Liver (tissue), 9 donors: Measurements from ENCODE around the gene ATAT1. TPM values are rescaled to one million over a fixed set of nuclear protein-coding genes. Genes with fewer than 3 reads are reported as not detected.

Experiments
- DNase-seq: peaks from one replicate; pipeline ENCODE4 v3.0.0-alpha.2; 2017; ENCODE audit warnings: low spot score
- H3K27ac ChIP-seq, 2 donors: one replicate each; pipeline ENCODE4 v1.7.0; 2013; ENCODE audit warnings: inconsistent platforms in 2 of 2, low read length in 2 of 2, control low read depth in 1 of 2, low read depth in 1 of 2, mild to moderate bottlenecking in 1 of 2
- H3K27me3 ChIP-seq, 4 donors: one replicate each; pipeline versions ENCODE4 v1.6.1 to v1.7.0; 2013; ENCODE audit warnings: low read length in 3 of 4, inconsistent platforms in 1 of 4, mild to moderate bottlenecking in 1 of 4, moderate library complexity in 1 of 4; ENCODE audit not compliant: control insufficient read depth in 4 of 4, insufficient read depth in 4 of 4
- H3K36me3 ChIP-seq, 4 donors: one replicate each; pipeline versions ENCODE4 v1.6.1 to v1.7.0; 2013; ENCODE audit warnings: low read length in 3 of 4, mild to moderate bottlenecking in 3 of 4, low read depth in 1 of 4, moderate library complexity in 1 of 4; ENCODE audit not compliant: control insufficient read depth in 4 of 4, insufficient read depth in 3 of 4
- H3K4me1 ChIP-seq, 4 donors: one replicate each; pipeline versions ENCODE4 v1.6.1 to v1.7.0; 2013; ENCODE audit warnings: low read length in 3 of 4, mild to moderate bottlenecking in 3 of 4, moderate library complexity in 1 of 4; ENCODE audit not compliant: control insufficient read depth in 4 of 4, insufficient read depth in 4 of 4
- H3K4me3 ChIP-seq, 3 donors: one replicate each; pipeline versions ENCODE4 v1.6.1 to v1.7.0; 2013; ENCODE audit warnings: low read length in 3 of 3, control low read depth in 1 of 3, low read depth in 1 of 3, mild to moderate bottlenecking in 1 of 3
- H3K9ac ChIP-seq, 2 donors: one replicate each; pipeline ENCODE4 v1.7.0; 2013; ENCODE audit warnings: low read length in 2 of 2, mild to moderate bottlenecking in 2 of 2, moderate library complexity in 2 of 2, control low read depth in 1 of 2, low read depth in 1 of 2
- H3K9me3 ChIP-seq, 4 donors: one replicate each; pipeline versions ENCODE4 v1.6.1 to v1.7.0; 2013; ENCODE audit warnings: low read length in 3 of 4; ENCODE audit not compliant: control insufficient read depth in 4 of 4
- EGR1 ChIP-seq, 2 donors: IDR thresholded peaks; 2 replicates each; pipeline ENCODE4 v1.6.1; 2016 to 2018; ENCODE audit warnings: antibody characterized with exemption in 2 of 2, low read depth in 2 of 2
- FOXA1 ChIP-seq: IDR thresholded peaks from 2 replicates; pipeline ENCODE4 v1.6.1; 2016; ENCODE audit warnings: antibody characterized with exemption
- FOXA2 ChIP-seq: IDR thresholded peaks from 2 replicates; pipeline ENCODE4 v1.6.1; 2016; ENCODE audit warnings: antibody characterized with exemption
- GABPA ChIP-seq, 2 donors: IDR thresholded peaks in 1 of 2; conservative IDR thresholded peaks in 1 of 2; 2 replicates each; pipeline ENCODE4 v1.6.1; 2016; ENCODE audit warnings: antibody characterized with exemption in 2 of 2, mild to moderate bottlenecking in 1 of 2, moderate library complexity in 1 of 2
- HNF4A ChIP-seq, 2 donors: conservative IDR thresholded peaks; 2 replicates each; pipeline ENCODE4 v1.6.1; 2016; ENCODE audit warnings: antibody characterized with exemption in 2 of 2, mild to moderate bottlenecking in 2 of 2
- HNF4G ChIP-seq: IDR thresholded peaks from 2 replicates; pipeline ENCODE4 v1.6.1; 2016; ENCODE audit warnings: antibody characterized with exemption
- JUND ChIP-seq, 2 donors: IDR thresholded peaks; 2 replicates each; pipeline ENCODE4 v1.6.1; 2016; ENCODE audit warnings: antibody characterized with exemption in 2 of 2
- NR2F2 ChIP-seq: IDR thresholded peaks from 2 replicates; pipeline ENCODE4 v1.6.1; 2016; ENCODE audit warnings: antibody characterized with exemption
- RAD21 ChIP-seq, 2 donors: IDR thresholded peaks; 2 replicates each; pipeline ENCODE4 v1.6.1; 2016; ENCODE audit warnings: antibody characterized with exemption in 2 of 2, mild to moderate bottlenecking in 2 of 2
- RXRA ChIP-seq, 2 donors: IDR thresholded peaks; 2 replicates each; pipeline ENCODE4 v1.6.1; 2017 to 2018; ENCODE audit warnings: antibody characterized with exemption in 2 of 2, mild to moderate bottlenecking in 1 of 2
- SP1 ChIP-seq: IDR thresholded peaks from 2 replicates; pipeline ENCODE4 v1.6.1; 2018; ENCODE audit warnings: antibody characterized with exemption, mild to moderate bottlenecking
- TAF1 ChIP-seq: conservative IDR thresholded peaks from 2 replicates; pipeline ENCODE4 v1.6.1; 2016; ENCODE audit warnings: antibody characterized with exemption, mild to moderate bottlenecking
- YY1 ChIP-seq: IDR thresholded peaks from 2 replicates; pipeline ENCODE4 v1.6.1; 2016; ENCODE audit warnings: antibody characterized with exemption, mild to moderate bottlenecking
- WGBS: extraction: QIAGEN DNeasy Blood & Tissue Kit; methylation state at CpG from one replicate; pipeline ENCODE4 v1.1.7; 2013; 5-methylcytosine and 5-hydroxymethylcytosine counted together
- polyA plus RNA-seq, 2 donors: library from polyadenylated mRNA; stranded (reverse) in 1 of 2; unstranded in 1 of 2; fragments of 200-250 nt in 1 of 2; fragments of >200 nt in 1 of 2; fragmentation: Nextera tagmentation in 1 of 2; extraction: Ambion mirVana in 1 of 2; gene quantifications; one replicate each; pipeline versions ENCODE4 v1.2.1 to v1.2.3, GENCODE V29; 2013 to 2015
- total RNA-seq, 2 donors: library from RNA; depleted of rRNA; stranded (reverse); fragments of >200 nt; gene quantifications; one replicate each; pipeline ENCODE4 v1.2.3, GENCODE V29; 2014
- TF ChIP-seq, protein P1 (sequence below): IDR thresholded peaks from 2 replicates; pipeline ENCODE4 v1.6.1; 2016; ENCODE audit warnings: antibody characterized with exemption
- TF ChIP-seq, protein P2 (sequence below): IDR thresholded peaks from 2 replicates; pipeline ENCODE4 v1.6.1; 2016; ENCODE audit warnings: antibody characterized with exemption
- TF ChIP-seq, protein P3 (sequence below): fragments of 150-350 bp; IDR thresholded peaks from 2 replicates; pipeline ENCODE4 v1.5.1; 2017; ENCODE audit warnings: improper control_type of control experiment, low read depth, low read length; ENCODE audit not compliant: missing input control
- TF ChIP-seq, protein P4 (sequence below): IDR thresholded peaks from 2 replicates; pipeline ENCODE4 v1.6.1; 2016; ENCODE audit warnings: antibody characterized with exemption, mild to moderate bottlenecking
- TF ChIP-seq, protein P5 (sequence below): IDR thresholded peaks from 2 replicates; pipeline ENCODE4 v1.6.1; 2016; ENCODE audit warnings: antibody characterized with exemption
- donor health status: healthy.
- donor health status: healthy.
- donor health status: healthy.
- donor health status: healthy.
- donor health status: healthy.

The ATAT1 gene
- total and polyA plus RNA-seq, 4 donors: 2.1 to 5.4 (median 3.0) TPM

DNA sequence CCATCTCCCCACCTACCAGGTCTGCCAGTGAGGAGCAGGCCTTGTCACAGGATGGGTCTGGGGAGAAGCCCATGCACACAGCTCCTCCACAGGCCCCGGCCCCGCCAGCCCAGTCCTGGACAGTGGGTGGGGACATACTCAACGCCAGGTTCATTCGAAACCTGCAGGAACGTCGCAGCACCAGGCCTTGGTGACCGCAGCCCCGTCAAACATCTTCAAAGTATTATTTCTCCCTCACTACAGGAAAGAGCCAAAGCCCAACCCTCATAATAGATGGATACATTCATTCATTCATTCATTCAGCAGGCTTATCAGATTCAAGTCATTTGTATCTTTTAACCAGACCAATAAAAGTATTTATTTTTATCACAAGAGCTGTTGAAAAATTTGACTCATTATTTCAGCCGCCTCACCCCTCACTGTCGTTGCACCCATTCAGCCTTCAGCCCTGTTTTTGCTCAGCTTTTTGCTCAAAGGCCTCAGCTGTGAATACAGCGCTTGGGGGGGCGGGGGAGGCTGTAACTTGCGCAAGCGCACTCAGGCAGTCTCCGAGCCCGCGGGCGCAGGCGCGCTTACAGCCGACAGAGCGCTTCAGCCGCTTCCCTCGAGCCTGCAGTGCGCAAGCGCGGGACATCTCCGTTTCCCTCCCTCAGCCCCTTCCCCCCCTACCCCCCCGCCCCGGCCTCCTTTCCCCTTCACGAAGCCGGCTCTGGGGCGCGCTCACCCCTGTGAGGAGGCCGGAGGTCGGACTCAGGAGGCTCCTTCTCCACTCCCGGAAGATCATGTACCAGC, 20.0 kb downstream of the ATAT1 start, which contains the start of gene C6orf136:
Gene C6orf136 (plus strand): TSS at position 684 of the 792 bp plus-strand sequence. CDS start 99 bp downstream, at position 783.
- 10% methylated on average over 37 of the region's 37 CpGs for WGBS
- peak within 1 kb of the TSS; percentile 80 to 85 for H3K9ac ChIP-seq
- no peaks in the 10 kb centered on the region for H3K27me3 ChIP-seq
- peak within 1 kb of the TSS; percentile 89 to 98 (median 92) for H3K4me3 ChIP-seq
- H3K27ac ChIP-seq: peak within 1 kb of the TSS; percentile 89 to 93
- TF ChIP-seq JUND (IDR thresholded peaks at IDR 0.05) (no peak), YY1 (no peak), GABPA (IDR thresholded peaks at IDR 0.05 in 1 of 2, conservative IDR thresholded peaks at IDR 0.05 in 1 of 2) (no peak), EGR1 (IDR thresholded peaks at IDR 0.05; ENCODE audit: low read depth in 2 of 2) (no peak), SP1 (no peak), FOXA2 (no peak), RXRA (IDR thresholded peaks at IDR 0.05) (no peak), TAF1 (no peak), HNF4G (no peak), FOXA1 (no peak), RAD21 (IDR thresholded peaks at IDR 0.05) (no peak), HNF4A (conservative IDR thresholded peaks at IDR 0.05) (no peak), NR2F2 (no peak)
- TF ChIP-seq, protein P1, sequence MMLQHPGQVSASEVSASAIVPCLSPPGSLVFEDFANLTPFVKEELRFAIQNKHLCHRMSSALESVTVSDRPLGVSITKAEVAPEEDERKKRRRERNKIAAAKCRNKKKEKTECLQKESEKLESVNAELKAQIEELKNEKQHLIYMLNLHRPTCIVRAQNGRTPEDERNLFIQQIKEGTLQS: no peak
- TF ChIP-seq, protein P2, sequence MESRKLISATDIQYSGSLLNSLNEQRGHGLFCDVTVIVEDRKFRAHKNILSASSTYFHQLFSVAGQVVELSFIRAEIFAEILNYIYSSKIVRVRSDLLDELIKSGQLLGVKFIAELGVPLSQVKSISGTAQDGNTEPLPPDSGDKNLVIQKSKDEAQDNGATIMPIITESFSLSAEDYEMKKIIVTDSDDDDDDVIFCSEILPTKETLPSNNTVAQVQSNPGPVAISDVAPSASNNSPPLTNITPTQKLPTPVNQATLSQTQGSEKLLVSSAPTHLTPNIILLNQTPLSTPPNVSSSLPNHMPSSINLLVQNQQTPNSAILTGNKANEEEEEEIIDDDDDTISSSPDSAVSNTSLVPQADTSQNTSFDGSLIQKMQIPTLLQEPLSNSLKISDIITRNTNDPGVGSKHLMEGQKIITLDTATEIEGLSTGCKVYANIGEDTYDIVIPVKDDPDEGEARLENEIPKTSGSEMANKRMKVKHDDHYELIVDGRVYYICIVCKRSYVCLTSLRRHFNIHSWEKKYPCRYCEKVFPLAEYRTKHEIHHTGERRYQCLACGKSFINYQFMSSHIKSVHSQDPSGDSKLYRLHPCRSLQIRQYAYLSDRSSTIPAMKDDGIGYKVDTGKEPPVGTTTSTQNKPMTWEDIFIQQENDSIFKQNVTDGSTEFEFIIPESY: no peak
- TF ChIP-seq, protein P3, sequence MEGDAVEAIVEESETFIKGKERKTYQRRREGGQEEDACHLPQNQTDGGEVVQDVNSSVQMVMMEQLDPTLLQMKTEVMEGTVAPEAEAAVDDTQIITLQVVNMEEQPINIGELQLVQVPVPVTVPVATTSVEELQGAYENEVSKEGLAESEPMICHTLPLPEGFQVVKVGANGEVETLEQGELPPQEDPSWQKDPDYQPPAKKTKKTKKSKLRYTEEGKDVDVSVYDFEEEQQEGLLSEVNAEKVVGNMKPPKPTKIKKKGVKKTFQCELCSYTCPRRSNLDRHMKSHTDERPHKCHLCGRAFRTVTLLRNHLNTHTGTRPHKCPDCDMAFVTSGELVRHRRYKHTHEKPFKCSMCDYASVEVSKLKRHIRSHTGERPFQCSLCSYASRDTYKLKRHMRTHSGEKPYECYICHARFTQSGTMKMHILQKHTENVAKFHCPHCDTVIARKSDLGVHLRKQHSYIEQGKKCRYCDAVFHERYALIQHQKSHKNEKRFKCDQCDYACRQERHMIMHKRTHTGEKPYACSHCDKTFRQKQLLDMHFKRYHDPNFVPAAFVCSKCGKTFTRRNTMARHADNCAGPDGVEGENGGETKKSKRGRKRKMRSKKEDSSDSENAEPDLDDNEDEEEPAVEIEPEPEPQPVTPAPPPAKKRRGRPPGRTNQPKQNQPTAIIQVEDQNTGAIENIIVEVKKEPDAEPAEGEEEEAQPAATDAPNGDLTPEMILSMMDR: no peak
- TF ChIP-seq, protein P4, sequence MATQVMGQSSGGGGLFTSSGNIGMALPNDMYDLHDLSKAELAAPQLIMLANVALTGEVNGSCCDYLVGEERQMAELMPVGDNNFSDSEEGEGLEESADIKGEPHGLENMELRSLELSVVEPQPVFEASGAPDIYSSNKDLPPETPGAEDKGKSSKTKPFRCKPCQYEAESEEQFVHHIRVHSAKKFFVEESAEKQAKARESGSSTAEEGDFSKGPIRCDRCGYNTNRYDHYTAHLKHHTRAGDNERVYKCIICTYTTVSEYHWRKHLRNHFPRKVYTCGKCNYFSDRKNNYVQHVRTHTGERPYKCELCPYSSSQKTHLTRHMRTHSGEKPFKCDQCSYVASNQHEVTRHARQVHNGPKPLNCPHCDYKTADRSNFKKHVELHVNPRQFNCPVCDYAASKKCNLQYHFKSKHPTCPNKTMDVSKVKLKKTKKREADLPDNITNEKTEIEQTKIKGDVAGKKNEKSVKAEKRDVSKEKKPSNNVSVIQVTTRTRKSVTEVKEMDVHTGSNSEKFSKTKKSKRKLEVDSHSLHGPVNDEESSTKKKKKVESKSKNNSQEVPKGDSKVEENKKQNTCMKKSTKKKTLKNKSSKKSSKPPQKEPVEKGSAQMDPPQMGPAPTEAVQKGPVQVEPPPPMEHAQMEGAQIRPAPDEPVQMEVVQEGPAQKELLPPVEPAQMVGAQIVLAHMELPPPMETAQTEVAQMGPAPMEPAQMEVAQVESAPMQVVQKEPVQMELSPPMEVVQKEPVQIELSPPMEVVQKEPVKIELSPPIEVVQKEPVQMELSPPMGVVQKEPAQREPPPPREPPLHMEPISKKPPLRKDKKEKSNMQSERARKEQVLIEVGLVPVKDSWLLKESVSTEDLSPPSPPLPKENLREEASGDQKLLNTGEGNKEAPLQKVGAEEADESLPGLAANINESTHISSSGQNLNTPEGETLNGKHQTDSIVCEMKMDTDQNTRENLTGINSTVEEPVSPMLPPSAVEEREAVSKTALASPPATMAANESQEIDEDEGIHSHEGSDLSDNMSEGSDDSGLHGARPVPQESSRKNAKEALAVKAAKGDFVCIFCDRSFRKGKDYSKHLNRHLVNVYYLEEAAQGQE: no peak
- TF ChIP-seq, protein P5, sequence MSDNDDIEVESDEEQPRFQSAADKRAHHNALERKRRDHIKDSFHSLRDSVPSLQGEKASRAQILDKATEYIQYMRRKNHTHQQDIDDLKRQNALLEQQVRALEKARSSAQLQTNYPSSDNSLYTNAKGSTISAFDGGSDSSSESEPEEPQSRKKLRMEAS: no peak
- peak; percentile 88 for DNase-seq
- H3K9me3 ChIP-seq: no peaks in the 10 kb centered on the region
- H3K36me3 ChIP-seq: peaks cover 0 to 7% (median 6%) of the 10 kb centered on the region in 4 donors
- peaks cover 2 to 20% (median 17%) of the 10 kb centered on the region in 4 donors for H3K4me1 ChIP-seq
